ENCODE data around the gene ZNF76. TPM values are rescaled to one million over a fixed set of nuclear protein-coding genes. Genes with fewer than 3 reads are reported as not detected.

ZNF76 gene
- total and polyA plus RNA-seq, 2 of the 13 experiments (the other 11 are each of a cell fraction or from before 2014, with no cell fraction given), result 13.2 to 26.4 TPM

DNA sequence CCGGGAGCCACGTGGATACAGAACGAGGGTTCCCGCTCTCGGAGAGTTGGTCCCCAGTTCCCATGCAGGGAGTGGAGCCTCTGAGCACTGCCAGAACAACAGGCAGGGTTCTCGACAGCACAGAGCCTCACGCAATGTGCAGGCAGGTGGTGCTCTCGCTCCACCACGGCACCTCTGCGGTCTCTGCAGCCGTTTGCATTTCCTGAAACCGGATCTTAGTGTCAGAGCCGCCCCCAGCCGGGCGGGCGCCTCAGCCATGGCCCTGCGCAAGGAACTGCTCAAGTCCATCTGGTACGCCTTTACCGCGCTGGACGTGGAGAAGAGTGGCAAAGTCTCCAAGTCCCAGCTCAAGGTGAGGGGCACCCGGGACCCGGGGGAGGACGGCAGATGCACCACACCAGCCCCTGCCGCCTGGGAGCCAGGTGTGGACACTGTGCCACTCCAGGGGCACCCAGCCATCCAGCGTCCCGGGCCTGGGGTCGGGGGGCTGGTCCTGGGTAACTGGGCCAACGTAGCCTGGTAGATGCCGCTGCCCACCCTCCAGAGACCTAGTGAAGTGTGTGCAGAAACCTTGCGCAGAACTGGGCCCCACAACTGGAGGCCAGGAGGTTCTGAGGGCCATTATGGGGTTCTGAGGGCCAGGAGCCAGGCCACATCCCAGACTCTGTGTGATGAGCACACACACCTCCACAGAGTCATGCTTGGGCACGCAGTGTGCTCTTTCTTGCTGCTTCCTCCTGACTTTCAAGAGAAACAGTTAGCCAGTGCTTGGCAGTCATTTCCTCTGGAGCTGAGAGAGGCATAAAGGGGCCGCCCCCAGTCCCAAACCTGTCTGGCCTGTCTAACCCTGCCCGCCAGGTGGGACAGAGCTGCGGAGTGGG is 38.3 kb downstream of the ZNF76 start, which contains the start of gene DEF6 (continued):
- TF ChIP-seq, protein P1, sequence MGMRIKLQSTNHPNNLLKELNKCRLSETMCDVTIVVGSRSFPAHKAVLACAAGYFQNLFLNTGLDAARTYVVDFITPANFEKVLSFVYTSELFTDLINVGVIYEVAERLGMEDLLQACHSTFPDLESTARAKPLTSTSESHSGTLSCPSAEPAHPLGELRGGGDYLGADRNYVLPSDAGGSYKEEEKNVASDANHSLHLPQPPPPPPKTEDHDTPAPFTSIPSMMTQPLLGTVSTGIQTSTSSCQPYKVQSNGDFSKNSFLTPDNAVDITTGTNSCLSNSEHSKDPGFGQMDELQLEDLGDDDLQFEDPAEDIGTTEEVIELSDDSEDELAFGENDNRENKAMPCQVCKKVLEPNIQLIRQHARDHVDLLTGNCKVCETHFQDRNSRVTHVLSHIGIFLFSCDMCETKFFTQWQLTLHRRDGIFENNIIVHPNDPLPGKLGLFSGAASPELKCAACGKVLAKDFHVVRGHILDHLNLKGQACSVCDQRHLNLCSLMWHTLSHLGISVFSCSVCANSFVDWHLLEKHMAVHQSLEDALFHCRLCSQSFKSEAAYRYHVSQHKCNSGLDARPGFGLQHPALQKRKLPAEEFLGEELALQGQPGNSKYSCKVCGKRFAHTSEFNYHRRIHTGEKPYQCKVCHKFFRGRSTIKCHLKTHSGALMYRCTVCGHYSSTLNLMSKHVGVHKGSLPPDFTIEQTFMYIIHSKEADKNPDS (CRISPR knock-in tag; IDR thresholded peaks at IDR 0.05), result no peak
- TF ChIP-seq, protein P2, sequence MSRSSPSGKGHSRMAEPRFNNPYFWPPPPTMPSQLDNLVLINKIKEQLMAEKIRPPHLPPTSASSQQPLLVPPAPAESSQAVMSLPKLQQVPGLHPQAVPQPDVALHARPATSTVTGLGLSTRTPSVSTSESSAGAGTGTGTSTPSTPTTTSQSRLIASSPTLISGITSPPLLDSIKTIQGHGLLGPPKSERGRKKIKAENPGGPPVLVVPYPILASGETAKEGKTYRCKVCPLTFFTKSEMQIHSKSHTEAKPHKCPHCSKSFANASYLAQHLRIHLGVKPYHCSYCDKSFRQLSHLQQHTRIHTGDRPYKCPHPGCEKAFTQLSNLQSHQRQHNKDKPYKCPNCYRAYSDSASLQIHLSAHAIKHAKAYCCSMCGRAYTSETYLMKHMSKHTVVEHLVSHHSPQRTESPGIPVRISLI (CRISPR knock-in tag; IDR thresholded peaks at IDR 0.05; ENCODE audit: borderline replicate concordance), result peak; percentile 77; the same call in 1 of the 2 replicates
- TF ChIP-seq CBX2 (IDR thresholded peaks at IDR 0.05; ENCODE audit: low read depth, low read length) (no peak), CBX2 (CRISPR knock-in tag; IDR thresholded peaks at IDR 0.05; ENCODE audit: low read depth) (peak; percentile 29; the same call in 1 of the 2 replicates), ZXDC (CRISPR knock-in tag; IDR thresholded peaks at IDR 0.05) (no peak), ZSCAN21 (CRISPR knock-in tag; IDR thresholded peaks at IDR 0.05; ENCODE audit: borderline replicate concordance) (peak; percentile 50; the same call in 1 of the 2 replicates), ZNF17 (CRISPR knock-in tag; IDR thresholded peaks at IDR 0.05) (no peak), CSRNP1 (CRISPR knock-in tag; IDR thresholded peaks at IDR 0.05) (peak; percentile 74; the same call in 1 of the 2 replicates), ZNF224 (CRISPR knock-in tag; IDR thresholded peaks at IDR 0.05) (peak; percentile 84; the same call in 1 of the 2 replicates), ZNF441 (CRISPR knock-in tag; IDR thresholded peaks at IDR 0.05; ENCODE audit: borderline replicate concordance) (peak; percentile 89)
- TF ChIP-seq, protein P3, sequence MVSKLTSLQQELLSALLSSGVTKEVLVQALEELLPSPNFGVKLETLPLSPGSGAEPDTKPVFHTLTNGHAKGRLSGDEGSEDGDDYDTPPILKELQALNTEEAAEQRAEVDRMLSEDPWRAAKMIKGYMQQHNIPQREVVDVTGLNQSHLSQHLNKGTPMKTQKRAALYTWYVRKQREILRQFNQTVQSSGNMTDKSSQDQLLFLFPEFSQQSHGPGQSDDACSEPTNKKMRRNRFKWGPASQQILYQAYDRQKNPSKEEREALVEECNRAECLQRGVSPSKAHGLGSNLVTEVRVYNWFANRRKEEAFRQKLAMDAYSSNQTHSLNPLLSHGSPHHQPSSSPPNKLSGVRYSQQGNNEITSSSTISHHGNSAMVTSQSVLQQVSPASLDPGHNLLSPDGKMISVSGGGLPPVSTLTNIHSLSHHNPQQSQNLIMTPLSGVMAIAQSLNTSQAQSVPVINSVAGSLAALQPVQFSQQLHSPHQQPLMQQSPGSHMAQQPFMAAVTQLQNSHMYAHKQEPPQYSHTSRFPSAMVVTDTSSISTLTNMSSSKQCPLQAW (CRISPR knock-in tag; IDR thresholded peaks at IDR 0.05), result peak; percentile 93
